Measurements from ENCODE around the gene OR2F2.

The OR2F2 gene

DNA sequence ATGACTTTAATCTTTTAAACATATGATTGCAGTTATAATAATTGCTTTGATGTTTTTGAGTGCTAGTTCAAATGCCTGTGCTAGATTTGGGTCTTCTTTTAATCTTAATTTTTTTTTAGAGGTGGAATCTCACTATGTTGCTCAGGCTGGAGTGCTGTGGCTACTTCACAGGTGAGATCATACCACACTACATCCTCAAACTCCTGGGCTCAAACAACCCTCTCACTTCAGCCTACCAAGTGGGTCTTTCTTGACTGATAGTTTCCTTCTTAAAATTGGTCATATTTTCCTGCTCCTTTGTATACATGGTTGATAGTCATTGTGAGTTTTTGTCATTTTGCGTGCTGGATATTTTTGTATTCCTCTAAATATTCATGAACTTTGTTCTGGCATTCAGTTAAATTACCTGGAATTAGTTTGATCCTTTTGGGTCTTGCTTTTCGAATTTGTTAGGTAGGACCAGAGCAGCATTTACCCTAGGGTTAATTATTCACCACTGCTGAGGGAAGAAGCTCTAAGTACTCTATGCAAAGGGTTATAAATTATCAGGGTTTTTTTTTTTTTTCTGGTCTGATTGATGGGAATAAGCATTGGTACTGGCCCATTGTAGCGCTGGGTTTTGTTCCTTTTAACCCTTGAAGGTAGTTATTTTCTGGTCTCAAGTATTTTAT, 21.0 kb upstream of the OR2F2 start:
- DNase-seq (ENCODE audit: insufficient read length, low spot score) (no peak), FAIRE-seq (no peak)

DNA sequence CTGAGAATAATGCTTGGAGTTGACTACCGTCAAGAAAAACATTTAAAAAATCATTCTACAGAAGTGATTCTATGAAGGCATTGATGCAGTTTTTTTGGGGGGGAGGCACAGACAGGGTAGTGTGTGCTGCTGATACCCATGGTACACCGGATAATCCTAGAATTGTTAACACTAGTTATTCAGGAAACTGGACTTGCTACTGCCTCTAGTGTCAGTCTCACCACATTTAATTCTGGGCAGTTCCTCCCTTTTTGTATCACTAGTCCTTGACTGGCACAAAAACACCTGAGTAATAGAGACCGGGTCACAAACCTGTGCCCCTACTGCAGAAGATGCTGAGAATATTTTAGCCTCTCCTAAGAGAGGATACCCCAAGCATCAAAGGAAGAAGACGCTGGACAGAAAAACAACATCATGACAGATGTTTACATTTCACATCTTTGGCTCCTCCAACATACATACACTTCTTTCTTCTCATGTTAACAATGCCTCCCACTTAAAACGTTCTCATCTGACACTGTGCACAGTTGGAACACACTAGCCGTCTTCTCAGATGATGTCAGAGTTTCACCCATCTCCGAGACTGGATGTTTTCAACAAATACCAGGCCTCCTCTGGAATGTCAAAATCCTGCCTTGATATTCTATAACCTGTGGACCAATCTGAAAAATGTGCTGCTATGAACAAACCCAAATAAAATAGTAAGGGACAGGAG, 19.9 kb upstream of the OR2F2 start:
- no peak for DNase-seq (ENCODE audit: insufficient read length, low spot score)
- no peak for FAIRE-seq

DNA sequence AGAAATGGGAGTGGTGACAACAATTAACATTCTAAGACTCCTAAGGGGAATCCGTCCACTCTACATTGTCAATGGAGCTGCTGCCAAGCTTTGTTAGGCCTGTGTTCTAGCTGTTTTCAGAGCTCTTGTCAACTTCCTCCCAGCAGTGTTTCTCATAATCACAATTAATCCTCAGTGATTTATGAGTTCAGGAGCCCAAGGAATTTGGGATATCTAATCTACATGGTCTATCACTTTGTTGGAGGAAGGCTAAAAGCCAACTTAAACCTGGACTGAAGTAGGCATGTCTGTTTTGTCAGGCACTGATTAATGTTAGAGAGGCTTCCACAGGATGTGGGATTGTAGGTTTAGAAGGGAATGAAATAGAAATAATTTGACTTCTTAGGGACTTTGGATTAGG, 10.2 kb upstream of the OR2F2 start:
- FAIRE-seq = no peak
- DNase-seq (ENCODE audit: insufficient read length, low spot score) = no peak

DNA sequence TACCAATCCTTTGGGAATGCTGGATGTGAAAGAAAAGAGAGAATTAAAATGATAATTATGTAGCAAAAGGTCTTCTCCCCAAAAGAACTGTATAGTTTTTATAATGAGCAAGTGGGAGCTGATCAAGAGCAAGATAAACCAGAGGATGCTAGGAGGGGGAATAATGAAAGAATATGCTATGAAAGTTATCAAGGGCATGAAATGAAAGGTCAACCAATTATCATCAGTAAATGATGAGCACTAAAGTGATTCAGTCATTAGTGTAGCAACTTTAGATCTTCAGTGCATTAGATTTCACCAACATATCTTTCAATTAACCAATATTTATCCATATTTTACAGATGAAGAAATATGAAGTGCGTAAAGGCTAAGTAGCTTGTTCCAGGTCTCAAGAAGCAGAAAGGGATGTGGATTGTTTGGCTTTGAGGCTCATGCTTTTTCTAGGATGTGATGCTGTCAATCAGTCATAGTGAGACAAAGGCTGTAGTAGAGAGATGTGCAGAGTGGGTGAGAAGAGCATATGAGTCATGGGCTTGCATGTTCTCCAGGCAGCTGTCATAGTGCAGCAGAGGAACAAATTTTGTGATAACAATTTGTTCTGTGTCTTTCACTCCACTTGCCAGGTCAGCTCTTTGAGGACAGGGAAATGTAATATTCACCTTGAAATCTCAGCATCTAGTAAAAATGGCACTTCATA, 5.7 kb upstream of the OR2F2 start:
- DNase-seq (ENCODE audit: insufficient read length, low spot score) (no peak), FAIRE-seq (no peak)

DNA sequence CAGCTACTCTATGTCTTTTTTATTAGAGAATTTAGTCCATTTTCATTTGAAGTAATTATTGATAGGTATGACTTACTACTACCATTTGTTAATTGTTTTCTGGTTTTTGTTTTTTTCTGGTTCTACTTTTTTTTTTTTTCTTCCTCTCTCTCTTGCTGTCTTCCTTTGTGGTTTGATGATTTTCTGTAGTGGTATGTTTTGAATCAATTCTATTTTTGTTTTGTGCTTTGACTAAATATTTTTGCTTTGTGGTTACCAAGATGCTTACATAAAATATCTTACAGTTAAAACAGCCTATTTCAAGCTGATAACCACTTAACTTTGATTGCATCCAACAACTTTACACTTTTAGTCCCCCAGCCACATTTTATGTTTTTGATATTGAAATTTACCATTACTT, 3.3 kb upstream of the OR2F2 start:
- DNase-seq (ENCODE audit: insufficient read length, low spot score) (no peak), FAIRE-seq (no peak)

DNA sequence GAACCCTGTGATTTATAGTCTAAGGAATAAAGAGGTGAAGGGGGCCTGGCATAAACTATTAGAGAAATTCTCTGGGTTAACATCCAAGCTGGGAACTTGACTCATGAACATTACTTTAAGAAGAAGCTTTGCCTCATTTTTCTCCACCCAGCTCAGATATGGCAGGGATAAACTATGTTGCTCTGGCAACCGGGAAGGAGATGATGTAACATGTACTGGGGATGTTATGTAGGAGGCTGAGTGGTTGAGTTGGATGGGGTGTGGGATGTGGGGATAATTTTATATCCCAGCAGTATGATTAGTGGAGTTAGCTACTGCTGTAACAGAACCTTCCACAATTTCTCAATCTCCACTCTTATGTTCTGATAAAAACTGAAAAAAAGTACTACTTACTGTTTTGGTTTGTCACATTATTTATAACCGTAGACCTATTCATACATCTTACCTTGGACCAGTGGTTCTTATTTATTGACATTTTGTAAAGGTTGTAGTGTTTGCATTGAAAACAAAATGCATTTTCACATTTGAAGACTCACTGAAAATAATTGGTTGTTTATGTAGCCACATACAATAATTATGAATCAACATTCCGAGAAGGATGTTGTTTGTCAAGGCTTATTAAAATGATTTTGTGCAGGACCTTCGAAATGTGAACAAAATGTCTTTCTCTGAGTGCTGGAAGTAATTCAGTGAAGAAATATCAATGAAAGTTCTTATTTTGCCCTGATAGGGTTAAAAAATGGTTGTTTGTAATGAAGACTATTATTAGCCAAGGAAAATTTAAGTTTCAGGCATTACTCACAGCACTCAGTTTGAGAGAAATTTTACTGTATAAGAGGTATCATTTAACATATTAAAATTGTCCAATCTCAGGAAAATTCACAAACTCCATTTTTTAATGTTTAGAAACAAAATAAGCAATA, 1.3 kb downstream of the OR2F2 start:
- no peak for DNase-seq (ENCODE audit: insufficient read length, low spot score)
- no peak for FAIRE-seq

DNA sequence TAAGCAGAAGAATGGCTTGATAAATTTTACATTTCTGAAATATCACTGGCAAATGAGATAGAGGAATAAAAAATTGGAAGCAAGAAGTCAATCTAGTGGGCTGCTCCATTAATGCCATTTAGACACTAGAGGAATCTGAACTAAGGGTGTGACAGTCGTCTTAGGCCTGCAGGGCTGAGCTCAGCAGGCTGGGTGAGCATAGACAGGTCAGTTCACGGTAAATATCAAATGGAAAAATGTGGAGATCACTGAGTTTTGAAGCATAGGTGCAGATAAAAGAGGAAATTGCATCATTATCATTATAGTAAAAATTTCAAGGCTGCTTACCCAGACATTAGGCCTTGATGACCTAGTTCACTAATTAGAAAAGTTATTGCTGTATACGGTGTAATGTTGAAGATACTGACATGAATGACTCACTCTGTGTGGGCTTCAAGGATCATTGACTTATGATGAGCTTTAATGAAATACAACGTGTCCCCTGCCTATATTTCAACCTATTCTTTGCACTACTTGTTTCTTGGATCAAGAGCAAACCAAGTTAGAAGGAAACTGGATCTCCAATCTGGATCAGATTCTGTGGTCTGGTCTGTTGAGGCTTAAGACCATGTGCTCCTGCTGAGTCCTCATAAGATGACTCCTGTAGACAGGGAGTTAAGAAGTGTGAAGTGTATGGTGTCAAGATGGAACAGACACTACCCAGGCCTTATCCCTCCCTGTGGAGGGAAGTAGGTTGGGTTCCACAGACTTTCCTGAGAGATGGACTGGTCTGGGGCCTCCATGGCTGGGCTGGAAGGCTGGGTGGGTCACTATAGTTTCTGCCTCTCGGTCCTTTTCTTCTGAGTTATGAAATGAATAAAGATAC, 3.6 kb downstream of the OR2F2 start:
- no peak for DNase-seq (ENCODE audit: insufficient read length, low spot score)
- FAIRE-seq = no peak

DNA sequence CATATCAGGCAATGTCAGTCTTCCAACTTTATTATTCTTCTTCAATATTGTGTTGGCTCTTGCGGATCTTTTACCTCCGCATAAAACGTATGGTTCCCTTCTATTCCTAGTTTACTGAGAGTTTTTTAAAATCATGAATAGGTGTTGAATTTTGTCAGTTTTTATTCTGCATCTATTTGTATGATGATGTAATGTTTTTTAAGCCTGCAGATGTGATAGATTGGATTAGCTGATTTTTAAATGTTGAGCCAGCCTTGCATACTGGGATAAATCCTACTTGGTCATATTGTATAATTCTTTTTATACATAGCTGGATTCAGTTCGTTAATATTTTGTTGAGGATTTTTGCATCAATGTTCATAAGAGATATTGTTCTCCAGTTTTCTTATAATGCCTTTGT, 10.4 kb downstream of the OR2F2 start:
- DNase-seq (ENCODE audit: insufficient read length, low spot score) (no peak), FAIRE-seq (no peak)

DNA sequence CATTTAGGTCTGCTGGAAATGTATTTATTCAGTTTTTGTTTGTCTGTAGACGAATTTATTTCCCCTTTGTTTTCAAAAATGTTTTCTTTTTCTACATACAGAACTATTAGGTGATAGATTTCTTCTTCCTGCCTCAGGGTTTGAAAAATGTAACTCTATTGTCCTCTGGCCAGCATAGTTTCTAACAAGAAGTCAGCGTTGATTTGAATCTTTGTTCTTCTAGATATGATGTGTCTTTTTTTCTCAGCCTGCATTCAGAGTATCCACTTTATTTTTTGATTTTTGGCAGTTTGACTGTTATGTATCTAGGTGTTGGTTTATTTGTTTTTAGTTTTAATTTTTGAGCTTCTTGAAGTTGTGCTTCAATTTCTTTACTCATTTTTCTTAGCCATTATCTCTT, 12.1 kb downstream of the OR2F2 start:
- DNase-seq (ENCODE audit: insufficient read length, low spot score) (no peak), FAIRE-seq (no peak)

DNA sequence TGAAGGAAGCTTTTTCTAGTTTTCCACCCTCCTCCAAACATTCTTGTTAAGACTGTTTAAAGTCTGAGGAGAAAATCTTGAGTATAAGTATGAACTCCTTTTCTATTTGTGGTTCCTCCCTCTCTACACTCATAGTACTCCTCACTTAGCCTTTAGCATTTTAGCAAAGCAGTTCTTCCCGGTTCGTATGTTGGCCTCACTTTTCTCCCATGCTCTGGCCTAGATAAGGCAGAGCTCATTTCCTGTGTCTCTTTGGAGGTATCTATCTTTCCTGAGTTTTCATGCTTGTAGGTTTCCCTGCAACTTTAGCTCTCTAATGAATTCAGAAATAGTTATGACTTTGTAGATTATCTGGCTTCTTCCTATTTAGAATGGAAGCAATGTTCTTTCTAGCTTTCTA, 13.7 kb downstream of the OR2F2 start:
- DNase-seq (ENCODE audit: insufficient read length, low spot score) = no peak
- no peak for FAIRE-seq

DNA sequence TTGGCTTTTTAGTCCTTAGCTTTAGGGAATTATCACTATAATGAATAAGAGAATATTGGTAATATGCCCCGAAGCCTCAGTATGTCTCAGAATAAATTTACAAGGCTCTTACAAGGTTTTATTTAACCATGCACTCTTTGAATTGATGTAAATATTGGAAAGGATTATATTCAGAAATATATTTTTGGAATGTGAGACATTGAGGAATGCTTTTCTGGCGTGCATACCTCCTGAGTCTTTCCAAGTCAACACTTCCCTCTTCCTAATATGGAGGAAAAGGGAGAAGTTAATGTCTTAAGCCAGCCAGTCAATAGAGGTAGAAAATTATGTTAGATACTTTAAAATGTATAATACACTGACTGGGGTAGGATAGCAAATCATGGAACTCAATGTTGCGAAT, 18.4 kb downstream of the OR2F2 start:
- FAIRE-seq (no peak), DNase-seq (ENCODE audit: insufficient read length, low spot score) (no peak)

DNA sequence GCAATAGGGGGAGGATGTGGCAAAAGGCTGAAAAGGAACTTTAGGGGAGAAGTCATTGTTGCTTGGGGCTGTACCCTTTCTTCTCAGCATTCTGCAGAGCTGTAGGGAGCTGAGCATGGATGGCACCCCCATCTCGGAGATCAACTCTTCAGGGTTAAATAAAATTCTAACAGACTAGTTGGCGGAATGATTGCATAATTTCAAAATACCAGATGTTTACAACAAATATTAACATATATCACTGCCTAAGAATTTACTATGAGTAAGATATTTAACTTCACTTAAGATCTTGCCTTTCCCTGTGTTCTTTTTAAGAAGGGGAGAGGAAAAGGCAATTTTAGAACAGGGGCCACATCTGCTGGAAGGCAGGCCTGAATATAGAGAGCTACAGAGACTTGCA, 19.1 kb downstream of the OR2F2 start:
- no peak for DNase-seq (ENCODE audit: insufficient read length, low spot score)
- FAIRE-seq = no peak

DNA sequence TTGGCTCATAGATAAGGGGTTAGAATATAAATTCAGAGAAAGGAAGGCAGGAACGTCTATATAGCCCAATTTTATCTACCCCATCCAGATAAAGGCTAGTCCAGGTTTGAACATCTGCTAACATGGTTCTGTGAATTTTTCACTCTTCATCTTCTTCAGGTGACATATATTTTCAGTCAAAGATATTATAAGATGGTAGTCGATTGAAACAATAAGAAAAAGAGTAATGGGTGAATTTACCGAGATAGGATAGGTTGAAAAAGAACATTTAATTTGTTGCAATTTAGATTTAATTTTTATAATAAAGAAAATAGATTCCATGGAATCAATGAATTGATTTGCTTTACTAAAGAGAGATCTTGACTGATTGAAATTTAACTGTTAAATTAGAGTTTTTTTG, 19.5 kb downstream of the OR2F2 start, which contains the start of gene OR2F1:
TSS of gene OR2F1 (plus strand) at position 301 of the 400 bp plus-strand sequence. CDS start 5,127 bp downstream, outside the sequence.
- FAIRE-seq (no peak), DNase-seq (ENCODE audit: insufficient read length, low spot score) (no peak)

DNA sequence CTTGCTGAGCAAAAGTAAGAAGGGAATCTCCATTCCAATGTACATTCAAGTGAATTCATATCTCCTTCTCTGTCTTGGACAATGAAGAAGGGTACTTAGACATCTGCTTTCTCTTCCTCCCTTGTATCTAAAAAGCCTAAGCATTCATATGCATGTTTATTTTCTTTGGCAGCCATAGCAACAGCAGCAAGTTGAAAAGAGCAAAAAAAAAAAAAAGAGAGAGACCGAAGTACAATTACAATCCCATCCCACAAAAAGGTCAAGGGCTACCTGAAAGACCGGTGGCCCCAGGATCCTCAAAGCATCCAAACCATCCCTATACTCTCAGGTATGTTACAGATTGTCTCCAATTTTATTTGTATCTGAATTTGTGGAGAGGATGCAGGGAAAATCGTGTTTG, 23.7 kb downstream of the OR2F2 start:
- no peak for FAIRE-seq
- no peak for DNase-seq (ENCODE audit: insufficient read length, low spot score)

DNA sequence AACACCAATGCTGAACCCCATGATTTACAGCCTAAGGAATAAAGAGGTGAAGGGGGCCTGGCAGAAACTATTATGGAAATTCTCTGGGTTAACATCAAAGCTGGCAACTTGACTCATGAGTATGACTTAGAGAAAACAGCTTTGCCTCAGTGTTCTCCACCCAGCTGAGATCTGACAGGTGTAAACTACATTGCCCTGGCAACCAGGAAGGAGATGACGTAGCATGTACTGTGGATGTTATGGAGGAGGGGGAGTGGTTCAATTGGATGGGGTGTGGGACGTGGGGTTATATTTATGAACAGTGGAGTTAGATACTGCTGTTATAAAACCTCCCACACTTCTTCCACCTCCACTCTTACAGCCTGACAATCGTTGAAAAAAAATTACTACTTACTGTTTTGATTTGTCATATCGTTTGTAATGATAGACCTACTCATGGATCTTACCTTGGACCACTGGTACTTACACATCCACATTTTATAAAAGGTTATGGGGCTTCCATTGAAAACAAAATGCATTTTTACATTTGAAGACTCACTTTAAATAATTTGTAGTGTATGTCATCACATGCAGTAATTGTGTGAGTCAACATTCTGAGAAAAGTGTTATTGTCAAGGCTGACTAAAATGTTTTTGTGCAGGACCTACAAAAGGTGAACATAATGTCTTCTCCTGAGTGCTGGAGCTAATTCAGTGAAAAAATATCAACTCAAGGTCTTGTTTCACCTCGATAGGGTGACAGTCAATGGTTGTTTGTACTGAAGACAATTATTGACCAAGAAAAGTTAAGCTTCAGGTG, 26.0 kb downstream of the OR2F2 start:
- DNase-seq (ENCODE audit: insufficient read length, low spot score) = no peak
- no peak for FAIRE-seq

DNA sequence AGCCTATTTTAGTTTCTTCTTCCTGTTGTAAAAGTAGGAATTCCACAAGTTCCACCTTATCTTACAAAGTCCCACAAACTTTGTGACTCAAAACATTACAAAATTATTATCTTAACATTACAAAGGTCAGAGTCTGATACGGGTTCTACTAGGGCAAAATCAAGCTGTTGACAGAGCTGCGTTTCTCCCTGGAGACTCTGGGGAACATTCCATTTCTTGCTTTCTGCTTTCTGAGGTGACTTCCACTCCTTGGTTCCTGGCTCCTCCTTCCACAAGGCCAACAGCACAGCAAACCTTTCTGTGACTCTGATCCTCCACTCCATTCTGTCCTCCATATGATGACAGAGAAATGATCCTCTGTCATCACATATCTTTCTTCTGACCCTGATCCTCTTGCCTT, 30.2 kb downstream of the OR2F2 start:
- FAIRE-seq (no peak), DNase-seq (ENCODE audit: insufficient read length, low spot score) (no peak)

DNA sequence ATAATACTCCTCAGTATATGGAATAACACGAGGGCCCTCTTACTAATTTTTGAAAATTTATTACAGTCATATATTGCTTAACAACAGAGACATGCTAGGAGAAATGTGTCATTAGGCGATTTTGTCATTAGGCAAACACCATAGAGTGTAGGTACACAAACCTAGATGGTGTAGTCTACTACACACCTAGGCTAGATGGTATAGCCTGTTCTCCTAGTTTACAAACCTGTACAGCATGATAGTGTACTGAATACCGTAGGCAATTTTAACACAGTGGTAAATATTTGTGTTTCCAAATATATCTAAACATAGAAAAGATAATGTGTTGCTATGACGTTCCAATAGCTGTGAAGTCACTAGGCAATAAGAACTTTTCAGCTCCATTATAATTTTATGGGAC, 32.4 kb downstream of the OR2F2 start:
- DNase-seq (ENCODE audit: insufficient read length, low spot score) (no peak), FAIRE-seq (no peak)

DNA sequence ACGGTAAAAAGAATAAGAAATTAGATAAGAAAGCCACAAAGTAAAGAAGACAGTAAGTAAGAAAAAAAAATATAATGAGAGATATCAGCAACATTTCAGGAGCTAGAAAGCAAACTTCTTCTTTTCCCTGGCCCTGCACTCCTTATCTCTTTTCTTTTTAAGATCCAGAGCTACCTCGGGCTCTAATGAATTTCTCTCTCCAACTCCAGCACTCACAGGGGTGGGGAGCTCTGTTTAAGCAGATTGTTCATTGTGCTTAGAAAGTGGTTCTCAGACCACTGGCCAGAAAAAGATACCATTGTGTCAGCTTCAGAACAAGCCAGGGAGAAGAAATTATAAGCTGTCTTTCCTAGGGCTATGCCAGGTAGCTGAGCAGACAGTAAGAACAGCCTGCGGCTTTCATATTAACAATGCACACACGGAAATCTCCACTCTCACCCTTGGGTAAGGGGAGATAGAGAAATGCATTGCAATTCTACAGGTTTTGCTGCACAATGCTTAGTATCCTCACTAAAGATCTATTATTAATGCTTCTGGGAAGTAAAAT, 38.9 kb downstream of the OR2F2 start:
- DNase-seq (ENCODE audit: insufficient read length, low spot score) = no peak
- FAIRE-seq = no peak

DNA sequence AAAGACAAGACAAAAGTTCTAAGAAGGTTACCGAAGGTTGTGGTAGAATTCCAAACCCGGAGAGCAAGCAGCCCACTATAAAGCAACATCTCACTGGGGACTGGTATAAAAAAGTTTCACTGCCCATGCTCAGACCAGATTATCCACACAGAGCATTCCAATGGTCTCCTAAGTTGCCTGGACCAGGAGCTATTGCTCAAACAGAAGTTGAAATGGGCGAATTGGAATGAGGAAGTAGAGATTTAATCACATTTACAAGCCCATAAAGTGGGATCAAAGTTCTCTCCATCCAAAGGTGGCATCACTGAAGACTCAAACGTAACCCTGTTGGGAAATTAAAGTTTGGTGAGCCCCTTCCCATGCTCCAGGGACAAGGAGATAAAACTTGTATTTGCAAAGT, 39.4 kb downstream of the OR2F2 start:
- FAIRE-seq = no peak
- no peak for DNase-seq (ENCODE audit: insufficient read length, low spot score)
